IPS DF 6.9 (cell line): ENCODE data around the gene TFAP2D.

Experiments used
- DNase-seq: peaks from one replicate; pipeline ENCODE4 v3.0.0-alpha.2; 2013; ENCODE audit warnings: low read depth, low spot score
- H3K27ac ChIP-seq: one replicate; pipeline ENCODE4 v1.5.1; 2013; ENCODE audit warnings: low read length, control low read depth
- H3K27me3 ChIP-seq: 2 replicates; pipeline ENCODE4 v1.6.1; 2013; ENCODE audit warnings: mild to moderate bottlenecking, low read length; ENCODE audit not compliant: control insufficient read depth, insufficient read depth
- H3K36me3 ChIP-seq: 2 replicates; pipeline ENCODE4 v1.6.1; 2013; ENCODE audit warnings: low read length; ENCODE audit not compliant: control insufficient read depth, insufficient read depth
- H3K4me1 ChIP-seq: 2 replicates; pipeline ENCODE4 v1.6.1; 2013; ENCODE audit warnings: low read length; ENCODE audit not compliant: control insufficient read depth, insufficient read depth
- H3K4me3 ChIP-seq: 2 replicates; pipeline ENCODE4 v1.5.1; 2013; ENCODE audit warnings: mild to moderate bottlenecking, low read length
- H3K9me3 ChIP-seq: 2 replicates; pipeline ENCODE4 v1.6.1; 2013; ENCODE audit warnings: low read length, inconsistent platforms; ENCODE audit not compliant: control insufficient read depth, insufficient read depth
- WGBS: extraction: QIAGEN DNeasy Blood & Tissue Kit; methylation state at CpG from one replicate; pipeline ENCODE4 v1.1.7; 2013; ENCODE audit warnings: mixed read lengths, missing lambda C conversion rate; ENCODE audit not compliant: insufficient read length, insufficient coverage; 5-methylcytosine and 5-hydroxymethylcytosine counted together

The TFAP2D gene

GRCh38 chr6:50707652-50708300 lies 5.5 kb upstream of the TFAP2D start:
- H3K27me3 ChIP-seq: peaks cover 79% of the 10 kb centered on the region

GRCh38 chr6:50708664-50709365 lies 4.5 kb upstream of the TFAP2D start:
- Histone ChIP-seq H3K36me3 (no peaks in the 10 kb centered on the region), H3K4me1 (peaks cover 6% of the 10 kb centered on the region), H3K27me3 (peaks cover 89% of the 10 kb centered on the region), H3K27ac (no peak overlapping the region), H3K4me3 (no peak overlapping the region), H3K9me3 (no peaks in the 10 kb centered on the region)
- DNase-seq: no peak
- WGBS: no CpG with 5 or more reads among the region's 22 CpGs

More at GRCh38 chr6:50707652-50708300, 5.5 kb upstream of the TFAP2D start:
- Histone ChIP-seq H3K27ac (no peak overlapping the region), H3K4me3 (no peak overlapping the region), H3K9me3 (no peaks in the 10 kb centered on the region), H3K36me3 (no peaks in the 10 kb centered on the region), H3K4me1 (peaks cover 6% of the 10 kb centered on the region)
- no peak for DNase-seq
- no CpG with 5 or more reads among the region's 27 CpGs for WGBS

GRCh38 chr6:50709366-50709734 lies 4.0 kb upstream of the TFAP2D start:
- no peak for DNase-seq
- Histone ChIP-seq H3K27me3 (peaks cover 93% of the 10 kb centered on the region), H3K4me1 (peaks cover 6% of the 10 kb centered on the region)

GRCh38 chr6:50711686-50712085 lies 1.6 kb upstream of the TFAP2D start:
- H3K27me3 ChIP-seq: peaks cover 91% of the 10 kb centered on the region

More at GRCh38 chr6:50709366-50709734, 4.0 kb upstream of the TFAP2D start:
- Histone ChIP-seq H3K36me3 (no peaks in the 10 kb centered on the region), H3K27ac (no peak overlapping the region), H3K9me3 (no peaks in the 10 kb centered on the region), H3K4me3 (no peak overlapping the region)
- WGBS: no CpG with 5 or more reads among the region's 6 CpGs

GRCh38 chr6:50712291-50712690 lies 1.0 kb upstream of the TFAP2D start:
- H3K36me3 ChIP-seq: no peaks in the 10 kb centered on the region
- H3K4me3 ChIP-seq: no peak overlapping the region
- H3K27me3 ChIP-seq: peaks cover 92% of the 10 kb centered on the region
- H3K4me1 ChIP-seq: peaks cover 9% of the 10 kb centered on the region
- no peaks in the 10 kb centered on the region for H3K9me3 ChIP-seq
- no peak for DNase-seq
- no peak overlapping the region for H3K27ac ChIP-seq
- WGBS: no CpG with 5 or more reads among the region's 2 CpGs

More at GRCh38 chr6:50711686-50712085, 1.6 kb upstream of the TFAP2D start:
- no peak for DNase-seq
- H3K36me3 ChIP-seq: no peaks in the 10 kb centered on the region
- no peak overlapping the region for H3K4me3 ChIP-seq
- no peaks in the 10 kb centered on the region for H3K9me3 ChIP-seq
- no peak overlapping the region for H3K27ac ChIP-seq
- WGBS: no CpG with 5 or more reads among the region's 7 CpGs
- peaks cover 9% of the 10 kb centered on the region for H3K4me1 ChIP-seq

- H3K27me3 ChIP-seq: peaks cover 84% of the 10 kb centered on the region
These were observed 706 bp downstream of the TFAP2D start for GRCh38 chr6:50713977-50714486.

GRCh38 chr6:50714487-50715379 lies 1.4 kb downstream of the TFAP2D start:
- Histone ChIP-seq H3K4me1 (peaks cover 7% of the 10 kb centered on the region; the same call in 1 of the 2 replicates), H3K27me3 (peaks cover 84% of the 10 kb centered on the region), H3K27ac (no peak overlapping the region), H3K36me3 (no peaks in the 10 kb centered on the region), H3K4me3 (peak overlapping the region; percentile 32; the same call in 1 of the 2 replicates), H3K9me3 (no peaks in the 10 kb centered on the region)
- DNase-seq: no peak
- no CpG with 5 or more reads among the region's 51 CpGs for WGBS

More at GRCh38 chr6:50713977-50714486, 706 bp downstream of the TFAP2D start:
- WGBS: no CpG with 5 or more reads among the region's 27 CpGs
- H3K27ac ChIP-seq: no peak overlapping the region
- no peaks in the 10 kb centered on the region for H3K9me3 ChIP-seq
- H3K4me3 ChIP-seq: no peak overlapping the region
- H3K36me3 ChIP-seq: no peaks in the 10 kb centered on the region
- DNase-seq: no peak
- peaks cover 7% of the 10 kb centered on the region; the same call in 1 of the 2 replicates for H3K4me1 ChIP-seq

- H3K27me3 ChIP-seq: peaks cover 87% of the 10 kb centered on the region
- 0 out of 2 replicates have a peak, but pooled peaks cover 3% of the 10 kb centered on the region for H3K4me1 ChIP-seq
These were observed 3.7 kb downstream of the TFAP2D start for GRCh38 chr6:50716899-50717509.

GRCh38 chr6:50717734-50718457 lies 4.6 kb downstream of the TFAP2D start:
- no peaks in the 10 kb centered on the region for H3K9me3 ChIP-seq
- no peak overlapping the region for H3K4me3 ChIP-seq
- H3K36me3 ChIP-seq: no peaks in the 10 kb centered on the region
- no peak overlapping the region for H3K27ac ChIP-seq
- DNase-seq: no peak
- no CpG with 5 or more reads among the region's 9 CpGs for WGBS
- 0 out of 2 replicates have a peak, but pooled peaks cover 3% of the 10 kb centered on the region for H3K4me1 ChIP-seq
- H3K27me3 ChIP-seq: peaks cover 87% of the 10 kb centered on the region

More at GRCh38 chr6:50716899-50717509, 3.7 kb downstream of the TFAP2D start:
- Histone ChIP-seq H3K9me3 (no peaks in the 10 kb centered on the region), H3K4me3 (no peak overlapping the region), H3K27ac (no peak overlapping the region), H3K36me3 (no peaks in the 10 kb centered on the region)
- no CpG with 5 or more reads among the region's 14 CpGs for WGBS
- no peak for DNase-seq
